Measurements from ENCODE around the gene SLC5A10. TPM values are rescaled to one million over a fixed set of nuclear protein-coding genes. Genes with fewer than 3 reads are reported as not detected.

SLC5A10 gene
- total RNA-seq, 1 experiment from 2014 or later = not detected

- POLR2A ChIA-PET = no interaction called here
- no peak for DNase-seq (ENCODE audit: low read depth, low spot score)
- BruUV-seq (replicated peaks) = no TSS peak
- no peaks in the 10 kb centered on the region for H3K36me3 ChIP-seq (ENCODE audit: control insufficient read depth, insufficient read depth, low read length)
- TF ChIP-seq TCF7L2 (IDR thresholded peaks at IDR 0.05; ENCODE audit: low read depth, low read length) = no peak
- TF ChIP-seq POLR2AphosphoS5 (IDR thresholded peaks at IDR 0.05; ENCODE audit: low read depth, low read length) = no peak
- TF ChIP-seq SIN3A (IDR thresholded peaks at IDR 0.05; ENCODE audit: borderline replicate concordance, insufficient read depth, low read depth, low read length) = no peak
- no peak for TF ChIP-seq REST (IDR thresholded peaks at IDR 0.05; ENCODE audit: insufficient read depth in 1 of 2, low read depth in 2 of 2, low read length in 1 of 2)
- no peak for TF ChIP-seq CTCF (IDR thresholded peaks at IDR 0.05)
- intact Hi-C loops (cut with micrococcal nuclease; ENCODE audit: unreplicated experiment) (no loop called here), in situ Hi-C loops (cut with HindIII; ENCODE audit: low pct_unique_long_range_greater_than_20kb, low sequenced_read_pairs) (no loop called here)
- H3K4me3 ChIP-seq (ENCODE audit: low read depth in 2 of 2, low read length in 2 of 2) = no peak overlapping the region
- no peaks in the 10 kb centered on the region for H3K9me3 ChIP-seq (ENCODE audit: control insufficient read depth, insufficient read depth, low read depth, low read length)
- CTCF ChIA-PET = no interaction called here
- no peak overlapping the region for H3K27ac ChIP-seq (ENCODE audit: low read length)
- H3K27me3 ChIP-seq (ENCODE audit: control insufficient read depth, insufficient read depth, low read length) = no peaks in the 10 kb centered on the region
- ATAC-seq = no peak
- peaks cover 16% of the 10 kb centered on the region for H3K4me1 ChIP-seq (ENCODE audit: control insufficient read depth, insufficient read depth, low read length)
Observed at GRCh38 chr17:18978655-18979054, 26.7 kb downstream of the SLC5A10 start.

DNA sequence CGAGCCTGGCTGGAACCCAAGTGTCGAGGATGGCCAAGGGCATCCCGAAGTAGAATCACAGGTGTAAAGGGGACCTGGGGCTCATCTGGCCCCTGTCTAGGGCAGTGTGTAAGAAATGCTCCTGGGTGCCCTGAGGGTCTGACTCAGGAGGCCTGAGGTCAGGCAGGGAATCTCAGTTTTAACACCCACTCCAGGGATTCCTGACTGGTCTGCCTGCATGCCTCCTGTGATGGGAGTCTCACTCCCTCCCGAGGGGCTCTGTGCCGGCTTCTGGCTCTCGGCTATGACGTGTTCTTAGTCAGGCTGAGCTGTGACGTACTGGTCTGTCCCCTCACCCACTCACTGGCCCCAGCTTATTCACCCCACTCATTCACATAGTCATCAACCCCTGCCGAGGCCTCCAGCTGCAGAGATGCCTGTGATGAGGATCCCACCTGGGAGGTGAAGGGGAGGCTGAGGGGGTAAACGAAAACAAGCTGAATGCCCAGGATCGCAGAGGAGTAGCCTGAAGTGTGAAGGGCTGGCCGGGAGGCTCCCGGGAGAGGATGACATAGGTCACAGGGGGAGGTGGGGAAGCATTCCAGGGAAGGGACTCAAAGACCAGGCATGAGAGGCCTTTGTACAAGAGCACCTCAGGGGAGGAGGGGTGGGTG lies 28.8 kb downstream of the SLC5A10 start:
- Histone ChIP-seq H3K36me3 (ENCODE audit: control insufficient read depth, insufficient read depth, low read length) (no peaks in the 10 kb centered on the region), H3K4me3 (ENCODE audit: low read depth in 2 of 2, low read length in 2 of 2) (no peak overlapping the region), H3K4me1 (ENCODE audit: control insufficient read depth, insufficient read depth, low read length) (peaks cover 16% of the 10 kb centered on the region), H3K9me3 (ENCODE audit: control insufficient read depth, insufficient read depth, low read depth, low read length) (no peaks in the 10 kb centered on the region), H3K27ac (ENCODE audit: low read length) (no peak overlapping the region), H3K27me3 (ENCODE audit: control insufficient read depth, insufficient read depth, low read length) (no peaks in the 10 kb centered on the region)
- TF ChIP-seq CTCF (IDR thresholded peaks at IDR 0.05) (no peak), TCF7L2 (IDR thresholded peaks at IDR 0.05; ENCODE audit: low read depth, low read length) (no peak), REST (IDR thresholded peaks at IDR 0.05; ENCODE audit: insufficient read depth in 1 of 2, low read depth in 2 of 2, low read length in 1 of 2) (no peak), POLR2AphosphoS5 (IDR thresholded peaks at IDR 0.05; ENCODE audit: low read depth, low read length) (no peak), SIN3A (IDR thresholded peaks at IDR 0.05; ENCODE audit: borderline replicate concordance, insufficient read depth, low read depth, low read length) (no peak)
- no peak for DNase-seq (ENCODE audit: low read depth, low spot score)
- no peak for ATAC-seq
- CTCF ChIA-PET = no interaction called here
- BruUV-seq (replicated peaks) = no TSS peak
- in situ Hi-C loops (cut with HindIII; ENCODE audit: low pct_unique_long_range_greater_than_20kb, low sequenced_read_pairs) = no loop called here
- POLR2A ChIA-PET = no interaction called here
- intact Hi-C loops (cut with micrococcal nuclease; ENCODE audit: unreplicated experiment) = no loop called here

Data from Panc1 (cell line).